GM19193 (cell line): Measurements from ENCODE around the gene FBN2.

Experiments
- POLR2A ChIP-seq: IDR thresholded peaks from 4 replicates; pipeline ENCODE4 v1.6.1; 2011; ENCODE audit not compliant: insufficient read depth, insufficient read length; ENCODE audit errors: extremely low read depth

The FBN2 gene

GRCh38 chr5:128300181-128300580, 237.9 kb downstream of the FBN2 start:
- no peak for TF ChIP-seq POLR2A

GRCh38 chr5:128290152-128290858, 247.7 kb downstream of the FBN2 start:
- TF ChIP-seq POLR2A, result no peak

GRCh38 chr5:128287740-128288139, 250.3 kb downstream of the FBN2 start:
- no peak for TF ChIP-seq POLR2A

- no peak for TF ChIP-seq POLR2A
These were observed 253.8 kb downstream of the FBN2 start for GRCh38 chr5:128284236-128284635.

- TF ChIP-seq POLR2A, result no peak
These were observed 258.7 kb downstream of the FBN2 start for GRCh38 chr5:128279345-128279744.

- TF ChIP-seq POLR2A, result no peak
These were observed 261.4 kb downstream of the FBN2 start for GRCh38 chr5:128276537-128277216.

- TF ChIP-seq POLR2A, result no peak
These were observed 263.6 kb downstream of the FBN2 start for GRCh38 chr5:128274441-128274840.

- TF ChIP-seq POLR2A, result no peak
These were observed 264.3 kb downstream of the FBN2 start for GRCh38 chr5:128273736-128274135.

- TF ChIP-seq POLR2A, result no peak
These were observed 266.1 kb downstream of the FBN2 start for GRCh38 chr5:128271859-128272464.

GRCh38 chr5:128271071-128271470, 267.0 kb downstream of the FBN2 start:
- no peak for TF ChIP-seq POLR2A

GRCh38 chr5:128264564-128265360, 273.3 kb downstream of the FBN2 start:
- TF ChIP-seq POLR2A, result no peak

- TF ChIP-seq POLR2A, result no peak
These were observed 274.7 kb downstream of the FBN2 start for GRCh38 chr5:128263357-128263756.

GRCh38 chr5:128262911-128263310, 275.1 kb downstream of the FBN2 start:
- TF ChIP-seq POLR2A, result no peak

- no peak for TF ChIP-seq POLR2A
These were observed 278.4 kb downstream of the FBN2 start for GRCh38 chr5:128259607-128260021.

GRCh38 chr5:128258372-128258771, 279.7 kb downstream of the FBN2 start:
- TF ChIP-seq POLR2A, result no peak
